WTC11 (cell line): ENCODE measurements around the gene RTL1. TPM values are rescaled to one million over a fixed set of nuclear protein-coding genes. Genes with fewer than 3 reads are reported as not detected.

Source experiments
- ATAC-seq: fragments of 200-7000 bp; cut with Tn5 transposase; 2 replicates; pipeline ENCODE4 v1.10.0; 2021; ENCODE audit warnings: mild to moderate bottlenecking, moderate library complexity
- CTCF ChIA-PET: fragments of 300-600 bp; sonication (Branson Sonifier 250); formaldehyde crosslinking; loops from one replicate; lab custom pipeline; 2021; ENCODE audit warnings: antibody characterized with exemption; lab: Charles Lee
- POLR2A ChIA-PET: fragments of 350-600 bp; sonication (Branson Sonifier 250); formaldehyde crosslinking; loops from one replicate; lab custom pipeline; 2021; ENCODE audit warnings: antibody characterized with exemption; lab: Charles Lee
- DNase-seq: peaks from one replicate; pipeline ENCODE4 v3.0.0; 2021; ENCODE audit warnings: low spot score
- H3K27ac Mint-ChIP-seq: 2 replicates; pipeline ENCODE4 v1.8.0; 2021; ENCODE audit warnings: mixed read lengths
- H3K27me3 Mint-ChIP-seq: 2 replicates; pipeline ENCODE4 v1.8.0; 2021; ENCODE audit warnings: low read depth, mild to moderate bottlenecking, moderate library complexity, mixed read lengths
- H3K36me3 Mint-ChIP-seq: 2 replicates; pipeline ENCODE4 v1.8.0; 2021; ENCODE audit warnings: mixed read lengths
- H3K4me1 Mint-ChIP-seq: 2 replicates; pipeline ENCODE4 v1.8.0; 2022; ENCODE audit warnings: mixed read lengths
- H3K4me3 Mint-ChIP-seq: 2 replicates; pipeline ENCODE4 v1.8.0; 2021; ENCODE audit warnings: mild to moderate bottlenecking, moderate library complexity, mixed read lengths
- H3K9me3 Mint-ChIP-seq: 2 replicates; pipeline ENCODE4 v1.8.0; 2021; ENCODE audit warnings: mixed read lengths
- ATF3 ChIP-seq: sonication (generic); formaldehyde crosslinking; conservative IDR thresholded peaks from 2 replicates; pipeline ENCODE4 v1.8.1; 2022; ENCODE audit warnings: mild to moderate bottlenecking, missing genetic modification reagents
- CDX4 ChIP-seq: fragments of 250-450 bp; sonication (Bioruptor Pico); IDR thresholded peaks from 2 replicates; pipeline ENCODE4 v1.9.0; 2021; ENCODE audit warnings: moderate library complexity, mild to moderate bottlenecking, inconsistent platforms, borderline replicate concordance
- EMX1 ChIP-seq: fragments of 250-450 bp; sonication (Bioruptor Pico); IDR thresholded peaks from 2 replicates; pipeline ENCODE4 v1.8.0; 2021; ENCODE audit warnings: mild to moderate bottlenecking
- ERG ChIP-seq: fragments of 250-450 bp; sonication (Bioruptor Pico); IDR thresholded peaks from 2 replicates; pipeline ENCODE4 v1.8.0; 2021; ENCODE audit warnings: mild to moderate bottlenecking
- ETV6 ChIP-seq: sonication (generic); formaldehyde crosslinking; IDR thresholded peaks from 2 replicates; pipeline ENCODE4 v1.8.1; 2022; ENCODE audit warnings: mild to moderate bottlenecking, missing genetic modification reagents
- GABPB1 ChIP-seq: sonication (generic); formaldehyde crosslinking; IDR thresholded peaks from 2 replicates; pipeline ENCODE4 v1.8.1; 2023; ENCODE audit warnings: mild to moderate bottlenecking, missing genetic modification reagents
- GRHL2 ChIP-seq: fragments of 250-450 bp; sonication (Bioruptor Pico); IDR thresholded peaks from 2 replicates; pipeline ENCODE4 v1.8.0; 2022; ENCODE audit warnings: mild to moderate bottlenecking, moderate library complexity; ENCODE audit not compliant: insufficient replicate concordance, severe bottlenecking
- GTF2I ChIP-seq: fragments of 250-450 bp; sonication (Bioruptor Pico); conservative IDR thresholded peaks from 2 replicates; pipeline ENCODE4 v1.4.0; 2021; ENCODE audit warnings: mild to moderate bottlenecking
- IRF2 ChIP-seq: sonication (generic); formaldehyde crosslinking; IDR thresholded peaks from 2 replicates; pipeline ENCODE4 v1.8.0; 2022; ENCODE audit warnings: low read depth, missing genetic modification reagents, borderline replicate concordance
- MXD4 ChIP-seq: fragments of 250-450 bp; sonication (Bioruptor Pico); IDR thresholded peaks from 2 replicates; pipeline ENCODE4 v1.8.0; 2021; ENCODE audit warnings: mild to moderate bottlenecking, moderate library complexity, borderline replicate concordance
- NFATC4 ChIP-seq: fragments of 250-450 bp; sonication (Bioruptor Pico); IDR thresholded peaks from 2 replicates; pipeline ENCODE4 v1.9.0; 2021; ENCODE audit warnings: mild to moderate bottlenecking
- NFE2L1 ChIP-seq: sonication (generic); formaldehyde crosslinking; IDR thresholded peaks from 2 replicates; pipeline ENCODE4 v1.8.1; 2023; ENCODE audit warnings: missing genetic modification reagents
- NR1H2 ChIP-seq: sonication (generic); formaldehyde crosslinking; IDR thresholded peaks from 2 replicates; pipeline ENCODE4 v1.9.0; 2021; ENCODE audit warnings: mild to moderate bottlenecking, moderate library complexity, missing genetic modification reagents
- NR3C1 ChIP-seq: sonication (generic); formaldehyde crosslinking; conservative IDR thresholded peaks from 2 replicates; pipeline ENCODE4 v1.8.1; 2023; ENCODE audit warnings: low read depth, mild to moderate bottlenecking, missing genetic modification reagents
- RELA ChIP-seq: sonication (generic); formaldehyde crosslinking; IDR thresholded peaks from 2 replicates; pipeline ENCODE4 v1.8.1; 2022; ENCODE audit warnings: missing genetic modification reagents, mild to moderate bottlenecking, borderline replicate concordance
- USF2 ChIP-seq: sonication (generic); formaldehyde crosslinking; IDR thresholded peaks from 2 replicates; pipeline ENCODE4 v1.8.1; 2023; ENCODE audit warnings: mild to moderate bottlenecking, missing genetic modification reagents, moderate library complexity
- ZNF121 ChIP-seq: sonication (generic); formaldehyde crosslinking; IDR thresholded peaks from 2 replicates; pipeline ENCODE4 v1.8.0; 2023; ENCODE audit warnings: missing genetic modification reagents
- ZNF138 ChIP-seq: sonication (generic); formaldehyde crosslinking; conservative IDR thresholded peaks from 2 replicates; pipeline ENCODE4 v1.8.1; 2022; ENCODE audit warnings: mild to moderate bottlenecking, moderate library complexity, missing genetic modification reagents
- ZNF219 ChIP-seq: sonication (generic); formaldehyde crosslinking; IDR thresholded peaks from 2 replicates; pipeline ENCODE4 v1.8.0; 2023; ENCODE audit warnings: missing genetic modification reagents, mild to moderate bottlenecking, borderline replicate concordance
- ZNF263 ChIP-seq: sonication (generic); formaldehyde crosslinking; IDR thresholded peaks from 2 replicates; pipeline ENCODE4 v1.8.1; 2022; ENCODE audit warnings: low read depth, mild to moderate bottlenecking, moderate library complexity, missing genetic modification reagents
- ZNF416 ChIP-seq: fragments of 250-450 bp; sonication (Bioruptor Pico); IDR thresholded peaks from 2 replicates; pipeline ENCODE4 v1.9.0; 2021; ENCODE audit warnings: mild to moderate bottlenecking, inconsistent platforms
- ZNF512 ChIP-seq: sonication (generic); formaldehyde crosslinking; IDR thresholded peaks from 2 replicates; pipeline ENCODE4 v1.8.1; 2022; ENCODE audit warnings: missing genetic modification reagents, borderline replicate concordance
- total RNA-seq: library from RNA; stranded (reverse); gene quantifications from 3 replicates; pipeline ENCODE4 v1.2.3, GENCODE V29; 2021

RTL1 gene
- total RNA-seq, 1 experiment from 2014 or later: 0.07 TPM

GRCh38 chr14:100874411-100875091 is 29.0 kb downstream of the RTL1 start:
- Mint-ChIP-seq H3K36me3 (peaks cover 32% of the 10 kb centered on the region), H3K27me3 (no peaks in the 10 kb centered on the region; the same call in 1 of the 2 replicates), H3K4me1 (no peaks in the 10 kb centered on the region), H3K9me3 (peaks cover 25% of the 10 kb centered on the region)
- CTCF ChIA-PET: no interaction called here
- no peak for ATAC-seq
- POLR2A ChIA-PET: no interaction called here
- no peak for TF ChIP-seq ZNF219 (CRISPR knock-in tag)
- no peak for TF ChIP-seq ZNF512 (CRISPR knock-in tag)
- TF ChIP-seq ZNF263 (CRISPR knock-in tag): no peak
- TF ChIP-seq CDX4: no peak
- TF ChIP-seq GTF2I: no peak
- no peak for TF ChIP-seq ZNF138 (CRISPR knock-in tag)
- TF ChIP-seq MXD4 (CRISPR knock-in tag): no peak
- TF ChIP-seq EMX1: no peak
- no peak for TF ChIP-seq GABPB1 (CRISPR knock-in tag)
- TF ChIP-seq ZNF121 (CRISPR knock-in tag): no peak
- TF ChIP-seq RELA (CRISPR knock-in tag): no peak
- TF ChIP-seq NFE2L1: no peak
- no peak for TF ChIP-seq USF2
- TF ChIP-seq, all 79 proteins: peak for 0
- Mint-ChIP-seq H3K27ac (no peak overlapping the region), H3K4me3 (no peak overlapping the region)
- DNase-seq: no peak

GRCh38 chr14:100874051-100874410 is 29.5 kb downstream of the RTL1 start:
- ChIA-PET POLR2A (no interaction called here), CTCF (no interaction called here)
- no peak for DNase-seq
- no peak overlapping the region for H3K4me3 Mint-ChIP-seq
- H3K4me1 Mint-ChIP-seq: no peaks in the 10 kb centered on the region
- no peak overlapping the region for H3K27ac Mint-ChIP-seq
- H3K36me3 Mint-ChIP-seq: peaks cover 32% of the 10 kb centered on the region
- no peaks in the 10 kb centered on the region; the same call in 1 of the 2 replicates for H3K27me3 Mint-ChIP-seq
- peaks cover 25% of the 10 kb centered on the region for H3K9me3 Mint-ChIP-seq
- TF ChIP-seq GRHL2 (no peak), ETV6 (CRISPR knock-in tag) (no peak), NR3C1 (no peak), NFATC4 (CRISPR knock-in tag) (no peak), ZNF416 (CRISPR knock-in tag) (no peak), ERG (CRISPR knock-in tag) (no peak), NR1H2 (CRISPR knock-in tag) (no peak), NFE2L1 (no peak), ATF3 (no peak), IRF2 (CRISPR knock-in tag) (no peak)
- ATAC-seq: no peak
